ENCODE measurements around the gene GNG2. TPM values are rescaled to one million over a fixed set of nuclear protein-coding genes. Genes with fewer than 3 reads are reported as not detected.

The GNG2 gene
- total and polyA plus RNA-seq, 10 of the 15 experiments (the other 5 are each of a cell fraction or from before 2014, with no cell fraction given), result 31.6 to 114 (median 66.4) TPM

DNA sequence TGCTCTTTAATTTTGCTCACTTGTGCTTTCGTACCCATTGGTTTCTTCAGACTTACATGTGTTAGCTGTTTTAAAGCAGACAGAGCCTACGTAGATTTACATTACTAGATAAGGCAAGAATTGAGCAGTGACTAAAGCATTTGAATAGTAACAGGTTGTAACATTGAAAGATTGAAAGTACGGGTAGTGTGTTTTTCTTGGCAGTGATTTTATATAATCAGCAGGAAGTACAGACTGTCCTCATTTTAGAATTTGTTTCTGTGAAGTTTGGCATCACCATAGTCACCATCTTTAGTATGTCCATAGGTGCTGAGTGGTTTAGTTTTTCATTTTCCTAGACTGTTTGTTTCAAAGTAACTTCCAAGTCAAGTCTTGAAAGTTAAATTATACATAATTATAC lies 142.9 kb downstream of the GNG2 start:
- no peaks in the 10 kb centered on the region for H3K27me3 ChIP-seq (replicated peaks in 1 of 2; ENCODE audit: control insufficient read depth in 2 of 2, insufficient read depth in 2 of 2, low read length in 1 of 2)
- DNase-seq (ENCODE audit: low read depth, low spot score) (no peak), ATAC-seq (no peak), FAIRE-seq (no peak)
- H3K4me3 ChIP-seq, result no peak overlapping the region
- H2AFZ ChIP-seq (ENCODE audit: control insufficient read depth, low read depth, low read length), result no peak overlapping the region
- ChIA-PET SMC1A (ENCODE audit: uncharacterized antibody, unreplicated experiment) (interaction anchor here (6.1 kb wide), 1 partner anchor 9 kb away, joined by 33 read pairs; no protein-coding TSS in a partner anchor), CTCF (interaction anchor here (0.6 to 2.1 kb wide), 3 partner anchors 8 to 742 kb away, joined by 3 to 12 read pairs (median 3); no protein-coding TSS in a partner anchor), POLR2A (no interaction called here), RAD21 (ENCODE audit: unreplicated experiment) (no interaction called here)
- no peak overlapping the region for H3K4me2 ChIP-seq (ENCODE audit: control insufficient read depth, insufficient read depth)
- H3K27ac ChIP-seq (ENCODE audit: control insufficient read depth, insufficient read depth), result no peak overlapping the region
- H3K9ac ChIP-seq (ENCODE audit: control insufficient read depth, insufficient read depth, low read length), result no peak overlapping the region
- H3K36me3 ChIP-seq (ENCODE audit: control insufficient read depth in 2 of 2, insufficient read depth in 2 of 2, low read length in 1 of 2), result peaks cover 11 to 48% of the 10 kb centered on the region in 2 experiments
- H4K20me1 ChIP-seq (ENCODE audit: control insufficient read depth, insufficient read depth), result no peaks in the 10 kb centered on the region; the same call in 1 of the 2 replicates
- 97% methylated on average over 3 of the region's 3 CpGs for WGBS (ENCODE audit: insufficient coverage, insufficient replicate concordance, low lambda C conversion rate, missing lambda C conversion rate)
- no peaks in the 10 kb centered on the region for H3K4me1 ChIP-seq (ENCODE audit: control insufficient read depth, insufficient read depth, low read length)
- in situ Hi-C loops (cut with MboI) (no loop called here), intact Hi-C loops (cut with micrococcal nuclease; ENCODE audit: unreplicated experiment) (no loop called here)
- no peaks in the 10 kb centered on the region for H3K79me2 ChIP-seq (ENCODE audit: control insufficient read depth, insufficient read depth, low read length)
- BruUV-seq (replicated peaks), result no TSS peak
- no peaks in the 10 kb centered on the region for H3K9me3 ChIP-seq (replicated peaks; ENCODE audit: control insufficient read depth, insufficient read depth, low read length)
- no peak for TF ChIP-seq CBX3 (IDR thresholded peaks at IDR 0.05; ENCODE audit: borderline replicate concordance, low read depth)
- no peak for TF ChIP-seq ZNF622 (IDR thresholded peaks at IDR 0.05)
- TF ChIP-seq, protein P1, sequence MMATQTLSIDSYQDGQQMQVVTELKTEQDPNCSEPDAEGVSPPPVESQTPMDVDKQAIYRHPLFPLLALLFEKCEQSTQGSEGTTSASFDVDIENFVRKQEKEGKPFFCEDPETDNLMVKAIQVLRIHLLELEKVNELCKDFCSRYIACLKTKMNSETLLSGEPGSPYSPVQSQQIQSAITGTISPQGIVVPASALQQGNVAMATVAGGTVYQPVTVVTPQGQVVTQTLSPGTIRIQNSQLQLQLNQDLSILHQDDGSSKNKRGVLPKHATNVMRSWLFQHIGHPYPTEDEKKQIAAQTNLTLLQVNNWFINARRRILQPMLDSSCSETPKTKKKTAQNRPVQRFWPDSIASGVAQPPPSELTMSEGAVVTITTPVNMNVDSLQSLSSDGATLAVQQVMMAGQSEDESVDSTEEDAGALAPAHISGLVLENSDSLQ (IDR thresholded peaks at IDR 0.05), result no peak
- no peak for TF ChIP-seq ESRRA (IDR thresholded peaks at IDR 0.05; ENCODE audit: low read length)
- no peak for TF ChIP-seq PAX5 (IDR thresholded peaks at IDR 0.05; ENCODE audit: borderline replicate concordance, low read depth, low read length)
- TF ChIP-seq PML (IDR thresholded peaks at IDR 0.05; ENCODE audit: low read length), result no peak
- TF ChIP-seq EGR1 (IDR thresholded peaks at IDR 0.05; ENCODE audit: borderline replicate concordance in 1 of 2, low read depth in 2 of 2, low read length in 2 of 2), result no peak
- no peak for TF ChIP-seq SP1 (IDR thresholded peaks at IDR 0.05; ENCODE audit: low read depth, low read length)
- no peak for TF ChIP-seq POLR2AphosphoS5 (IDR thresholded peaks at IDR 0.05; ENCODE audit: low read length)
- TF ChIP-seq, protein P2, sequence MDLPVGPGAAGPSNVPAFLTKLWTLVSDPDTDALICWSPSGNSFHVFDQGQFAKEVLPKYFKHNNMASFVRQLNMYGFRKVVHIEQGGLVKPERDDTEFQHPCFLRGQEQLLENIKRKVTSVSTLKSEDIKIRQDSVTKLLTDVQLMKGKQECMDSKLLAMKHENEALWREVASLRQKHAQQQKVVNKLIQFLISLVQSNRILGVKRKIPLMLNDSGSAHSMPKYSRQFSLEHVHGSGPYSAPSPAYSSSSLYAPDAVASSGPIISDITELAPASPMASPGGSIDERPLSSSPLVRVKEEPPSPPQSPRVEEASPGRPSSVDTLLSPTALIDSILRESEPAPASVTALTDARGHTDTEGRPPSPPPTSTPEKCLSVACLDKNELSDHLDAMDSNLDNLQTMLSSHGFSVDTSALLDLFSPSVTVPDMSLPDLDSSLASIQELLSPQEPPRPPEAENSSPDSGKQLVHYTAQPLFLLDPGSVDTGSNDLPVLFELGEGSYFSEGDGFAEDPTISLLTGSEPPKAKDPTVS (IDR thresholded peaks at IDR 0.05; ENCODE audit: low read depth, low read length), result no peak
- no peak for TF ChIP-seq MYB (IDR thresholded peaks at IDR 0.05; ENCODE audit: borderline replicate concordance, low read depth, low read length)
- no peak for TF ChIP-seq NRF1 (conservative IDR thresholded peaks at IDR 0.05; ENCODE audit: low read depth, low read length)
- no peak for TF ChIP-seq ZBED1 (IDR thresholded peaks at IDR 0.05; ENCODE audit: borderline replicate concordance)
- TF ChIP-seq, protein P3, sequence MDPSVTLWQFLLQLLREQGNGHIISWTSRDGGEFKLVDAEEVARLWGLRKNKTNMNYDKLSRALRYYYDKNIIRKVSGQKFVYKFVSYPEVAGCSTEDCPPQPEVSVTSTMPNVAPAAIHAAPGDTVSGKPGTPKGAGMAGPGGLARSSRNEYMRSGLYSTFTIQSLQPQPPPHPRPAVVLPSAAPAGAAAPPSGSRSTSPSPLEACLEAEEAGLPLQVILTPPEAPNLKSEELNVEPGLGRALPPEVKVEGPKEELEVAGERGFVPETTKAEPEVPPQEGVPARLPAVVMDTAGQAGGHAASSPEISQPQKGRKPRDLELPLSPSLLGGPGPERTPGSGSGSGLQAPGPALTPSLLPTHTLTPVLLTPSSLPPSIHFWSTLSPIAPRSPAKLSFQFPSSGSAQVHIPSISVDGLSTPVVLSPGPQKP (IDR thresholded peaks at IDR 0.05; ENCODE audit: low read depth, low read length), result no peak
- TF ChIP-seq CHD4 (IDR thresholded peaks at IDR 0.05), result no peak
- no peak for TF ChIP-seq CREM (IDR thresholded peaks at IDR 0.05; ENCODE audit: low read depth)
- TF ChIP-seq, protein P4, sequence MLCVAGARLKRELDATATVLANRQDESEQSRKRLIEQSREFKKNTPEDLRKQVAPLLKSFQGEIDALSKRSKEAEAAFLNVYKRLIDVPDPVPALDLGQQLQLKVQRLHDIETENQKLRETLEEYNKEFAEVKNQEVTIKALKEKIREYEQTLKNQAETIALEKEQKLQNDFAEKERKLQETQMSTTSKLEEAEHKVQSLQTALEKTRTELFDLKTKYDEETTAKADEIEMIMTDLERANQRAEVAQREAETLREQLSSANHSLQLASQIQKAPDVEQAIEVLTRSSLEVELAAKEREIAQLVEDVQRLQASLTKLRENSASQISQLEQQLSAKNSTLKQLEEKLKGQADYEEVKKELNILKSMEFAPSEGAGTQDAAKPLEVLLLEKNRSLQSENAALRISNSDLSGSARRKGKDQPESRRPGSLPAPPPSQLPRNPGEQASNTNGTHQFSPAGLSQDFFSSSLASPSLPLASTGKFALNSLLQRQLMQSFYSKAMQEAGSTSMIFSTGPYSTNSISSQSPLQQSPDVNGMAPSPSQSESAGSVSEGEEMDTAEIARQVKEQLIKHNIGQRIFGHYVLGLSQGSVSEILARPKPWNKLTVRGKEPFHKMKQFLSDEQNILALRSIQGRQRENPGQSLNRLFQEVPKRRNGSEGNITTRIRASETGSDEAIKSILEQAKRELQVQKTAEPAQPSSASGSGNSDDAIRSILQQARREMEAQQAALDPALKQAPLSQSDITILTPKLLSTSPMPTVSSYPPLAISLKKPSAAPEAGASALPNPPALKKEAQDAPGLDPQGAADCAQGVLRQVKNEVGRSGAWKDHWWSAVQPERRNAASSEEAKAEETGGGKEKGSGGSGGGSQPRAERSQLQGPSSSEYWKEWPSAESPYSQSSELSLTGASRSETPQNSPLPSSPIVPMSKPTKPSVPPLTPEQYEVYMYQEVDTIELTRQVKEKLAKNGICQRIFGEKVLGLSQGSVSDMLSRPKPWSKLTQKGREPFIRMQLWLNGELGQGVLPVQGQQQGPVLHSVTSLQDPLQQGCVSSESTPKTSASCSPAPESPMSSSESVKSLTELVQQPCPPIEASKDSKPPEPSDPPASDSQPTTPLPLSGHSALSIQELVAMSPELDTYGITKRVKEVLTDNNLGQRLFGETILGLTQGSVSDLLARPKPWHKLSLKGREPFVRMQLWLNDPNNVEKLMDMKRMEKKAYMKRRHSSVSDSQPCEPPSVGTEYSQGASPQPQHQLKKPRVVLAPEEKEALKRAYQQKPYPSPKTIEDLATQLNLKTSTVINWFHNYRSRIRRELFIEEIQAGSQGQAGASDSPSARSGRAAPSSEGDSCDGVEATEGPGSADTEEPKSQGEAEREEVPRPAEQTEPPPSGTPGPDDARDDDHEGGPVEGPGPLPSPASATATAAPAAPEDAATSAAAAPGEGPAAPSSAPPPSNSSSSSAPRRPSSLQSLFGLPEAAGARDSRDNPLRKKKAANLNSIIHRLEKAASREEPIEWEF (IDR thresholded peaks at IDR 0.05; ENCODE audit: insufficient replicate concordance, low read depth, low read length), result no peak
- TF ChIP-seq TAF1 (IDR thresholded peaks at IDR 0.05; ENCODE audit: borderline replicate concordance, low read depth, low read length), result no peak
